SK-N-SH (cell line): ENCODE measurements around the gene KIF12. TPM values are rescaled to one million over a fixed set of nuclear protein-coding genes. Genes with fewer than 3 reads are reported as not detected.

Experiments used
- CTCF ChIA-PET: fragments of 300-600, 350-600 bp; formaldehyde crosslinking; extraction: SDS; loops from one replicate; lab custom pipeline; 2021; lab: Yijun Ruan, JAX
- POLR2A ChIA-PET: fragments of 350-600 bp; sonication (Branson Sonifier 250); formaldehyde crosslinking; extraction: SDS; loops from one replicate; lab custom pipeline; 2020; ENCODE audit warnings: antibody characterized with exemption, inconsistent platforms; lab: Yijun Ruan, JAX
- DNase-seq: peaks from one replicate; pipeline ENCODE4 v3.0.0; 2012
- H2AFZ ChIP-seq: fragments of 200-600 bp; sonication (generic); 2 replicates; pipeline ENCODE4 v1.8.1; 2016; ENCODE audit warnings: antibody characterized with exemption, mild to moderate bottlenecking, low read depth
- H3F3A ChIP-seq: fragments of 200-600 bp; sonication (generic); replicated peaks from 2 replicates; pipeline ENCODE3; 2016; ENCODE audit warnings: antibody characterized with exemption, mild to moderate bottlenecking; ENCODE audit not compliant: insufficient read depth
- H3K27ac ChIP-seq, 2 experiments: fragments of 200-500 bp in 1 of 2; fragments of 200-600 bp in 1 of 2; sonication (Bioruptor generic) in 1 of 2; sonication (generic), shearing (Covaris generic) in 1 of 2; 2 replicates each; pipeline versions ENCODE4 v1.5.1 to v1.6.1; 2014 to 2016; ENCODE audit warnings: low read depth in 2 of 2, inconsistent platforms in 1 of 2, low read length in 1 of 2, mild to moderate bottlenecking in 1 of 2, mixed read lengths in 1 of 2
- H3K27me3 ChIP-seq: fragments of 200-600 bp; sonication (generic), shearing (Covaris generic); 2 replicates; pipeline ENCODE4 v1.6.1; 2016; ENCODE audit warnings: mixed run types; ENCODE audit not compliant: insufficient read depth
- H3K36me3 ChIP-seq, 2 experiments: fragments of 200-500 bp in 1 of 2; fragments of 200-600 bp in 1 of 2; sonication (Bioruptor generic) in 1 of 2; sonication (generic) in 1 of 2; replicated peaks in 1 of 2; 2 replicates each; pipeline versions ENCODE3 to v1.5.1; 2014 to 2016; ENCODE audit warnings: low read length in 1 of 2, mild to moderate bottlenecking in 1 of 2; ENCODE audit not compliant: insufficient read depth in 2 of 2, control insufficient read depth in 1 of 2
- H3K4me1 ChIP-seq, 2 experiments: fragments of 200-500 bp in 1 of 2; fragments of 200-600 bp in 1 of 2; sonication (Bioruptor generic) in 1 of 2; sonication (generic), shearing (Covaris generic) in 1 of 2; 2 replicates each; pipeline versions ENCODE4 v1.5.1 to v1.6.1; 2014 to 2016; ENCODE audit warnings: low read depth in 1 of 2, low read length in 1 of 2, mixed run types in 1 of 2; ENCODE audit not compliant: insufficient read depth in 2 of 2, control insufficient read depth in 1 of 2
- H3K4me2 ChIP-seq: fragments of 200-600 bp; sonication (generic), shearing (Covaris generic); 2 replicates; pipeline ENCODE4 v1.6.1; 2017; ENCODE audit warnings: mixed run types
- H3K4me3 ChIP-seq, 2 experiments: fragments of 200-500 bp in 1 of 2; fragments of 200-600 bp in 1 of 2; sonication (Bioruptor generic) in 1 of 2; sonication (generic), shearing (Covaris generic) in 1 of 2; 2 replicates each; pipeline versions ENCODE4 v1.5.1 to v1.8.1; 2014 to 2016; ENCODE audit warnings: low read depth in 2 of 2, inconsistent platforms in 1 of 2, low read length in 1 of 2, mild to moderate bottlenecking in 1 of 2, mixed read lengths in 1 of 2, moderate library complexity in 1 of 2
- H3K79me2 ChIP-seq: fragments of 200-600 bp; sonication (generic); 2 replicates; pipeline ENCODE4 v1.8.1; 2017; ENCODE audit warnings: mild to moderate bottlenecking; ENCODE audit not compliant: insufficient read depth
- H3K9ac ChIP-seq: fragments of 200-600 bp; sonication (generic); 2 replicates; pipeline ENCODE4 v1.6.1; 2017; ENCODE audit warnings: mixed run types
- H3K9me2 ChIP-seq: fragments of 200-600 bp; sonication (generic); 2 replicates; pipeline ENCODE4 v1.6.1; 2017; ENCODE audit warnings: mixed run types
- H3K9me3 ChIP-seq: fragments of 200-600 bp; sonication (generic); 2 replicates; pipeline ENCODE4 v1.6.1; 2017; ENCODE audit warnings: mixed run types, mild to moderate bottlenecking, moderate library complexity
- H4K20me1 ChIP-seq: fragments of 200-600 bp; sonication (generic); 2 replicates; pipeline ENCODE4 v1.6.1; 2017; ENCODE audit warnings: mild to moderate bottlenecking, mixed run types; ENCODE audit not compliant: insufficient read depth
- CHD2 ChIP-seq: fragments of 150-350 bp; IDR thresholded peaks from 2 replicates; pipeline ENCODE4 v1.6.1; 2018; ENCODE audit warnings: low read length; ENCODE audit not compliant: partially characterized antibody
- EP300 ChIP-seq, 2 experiments: IDR thresholded peaks; 2 replicates each; pipeline versions ENCODE4 v1.4.0 to v1.6.1; 2012; ENCODE audit warnings: borderline replicate concordance in 1 of 2, low read depth in 1 of 2, low read length in 1 of 2
- IRF3 ChIP-seq: fragments of 150-350 bp; IDR thresholded peaks from 2 replicates; pipeline ENCODE4 v1.6.1; 2016; ENCODE audit warnings: mild to moderate bottlenecking, low read depth, low read length
- MEF2A ChIP-seq: IDR thresholded peaks from 2 replicates; pipeline ENCODE4 v1.4.0; 2012; ENCODE audit warnings: low read depth, borderline replicate concordance
- RAD21 ChIP-seq: IDR thresholded peaks from 2 replicates; pipeline ENCODE4 v1.6.1; 2012; ENCODE audit warnings: mild to moderate bottlenecking, low read length
- REST ChIP-seq: IDR thresholded peaks from 2 replicates; pipeline ENCODE4 v1.6.1; 2012; ENCODE audit warnings: mild to moderate bottlenecking, low read depth, low read length, moderate library complexity
- RFX5 ChIP-seq: IDR thresholded peaks from 2 replicates; pipeline ENCODE4 v1.6.1; 2012; ENCODE audit warnings: mild to moderate bottlenecking, improper control_type of control experiment, low read length
- TAF1 ChIP-seq: IDR thresholded peaks from 2 replicates; pipeline ENCODE4 v1.6.1; 2012; ENCODE audit warnings: low read depth, mild to moderate bottlenecking, low read length, moderate library complexity, borderline replicate concordance
- TEAD4 ChIP-seq: IDR thresholded peaks from 2 replicates; pipeline ENCODE4 v1.4.0; 2012; ENCODE audit warnings: mild to moderate bottlenecking, borderline replicate concordance; ENCODE audit not compliant: insufficient read depth
- YY1 ChIP-seq: IDR thresholded peaks from 2 replicates; pipeline ENCODE4 v1.4.0; 2012; ENCODE audit warnings: low read depth, mild to moderate bottlenecking
- WGBS: methylation state at CpG from one replicate; pipeline ENCODE4 v1.1.6; 2017; ENCODE audit warnings: low lambda C conversion rate; 5-methylcytosine and 5-hydroxymethylcytosine counted together
- polyA plus RNA-seq, 3 experiments: library from polyadenylated mRNA; depleted of rRNA; stranded (reverse); fragments of >200 nt; gene quantifications; 2 replicates each; pipeline ENCODE4 v1.2.3, GENCODE V29; 2012

Gene KIF12
- polyA plus RNA-seq, 1 of the 3 experiments (the other 2 are of a cell fraction): 0.35 TPM

GRCh38 chr9:114069476-114070187, 29.5 kb downstream of the KIF12 start:
- Histone ChIP-seq H3K9me3 (no peaks in the 10 kb centered on the region), H3K79me2 (no peaks in the 10 kb centered on the region), H3F3A (no peaks in the 10 kb centered on the region), H3K4me2 (no peak overlapping the region), H4K20me1 (no peaks in the 10 kb centered on the region), H3K27ac (no peak overlapping the region), H3K9me2 (no peaks in the 10 kb centered on the region)
- CTCF ChIA-PET: interaction anchor here (1.6 to 2.4 kb wide), 2 partner anchors 86 to 221 kb away, joined by 5 to 6 read pairs; partner anchors contain the start of gene COL27A1
- POLR2A ChIA-PET: no interaction called here
- DNase-seq: no peak
- no peak for TF ChIP-seq EP300 (IDR thresholded peaks at IDR 0.05; ENCODE audit: borderline replicate concordance in 1 of 2, low read depth in 1 of 2, low read length in 1 of 2)
- TF ChIP-seq RAD21: no peak
- no peak for TF ChIP-seq TAF1
- TF ChIP-seq REST: no peak
- no peak for TF ChIP-seq IRF3
- TF ChIP-seq CHD2: no peak
- TF ChIP-seq RFX5: no peak
- TF ChIP-seq TEAD4: no peak
- TF ChIP-seq MEF2A: no peak
- TF ChIP-seq, all 33 proteins: peak for 0
- no peak overlapping the region for H3K9ac ChIP-seq
- H2AFZ ChIP-seq: no peak overlapping the region
- H3K36me3 ChIP-seq: no peaks in the 10 kb centered on the region
- WGBS: 79% methylated on average over 9 of the region's 9 CpGs
- H3K4me1 ChIP-seq: no peaks in the 10 kb centered on the region
- no peak overlapping the region for H3K4me3 ChIP-seq
- H3K27me3 ChIP-seq: peaks cover 3% of the 10 kb centered on the region; the same call in 1 of the 2 replicates

- Histone ChIP-seq H3K9me2 (no peaks in the 10 kb centered on the region), H3K27me3 (no peaks in the 10 kb centered on the region; the same call in 1 of the 2 replicates), H3K27ac (no peak overlapping the region), H3F3A (no peaks in the 10 kb centered on the region), H2AFZ (no peak overlapping the region), H3K4me2 (no peak overlapping the region), H3K9ac (no peak overlapping the region), H3K79me2 (no peaks in the 10 kb centered on the region), H3K4me3 (no peak overlapping the region), H3K9me3 (no peaks in the 10 kb centered on the region), H3K4me1 (no peaks in the 10 kb centered on the region), H4K20me1 (no peaks in the 10 kb centered on the region), H3K36me3 (no peaks in the 10 kb centered on the region)
- POLR2A ChIA-PET: no interaction called here
- DNase-seq: no peak
- WGBS: 65% methylated on average over 8 of the region's 8 CpGs
- CTCF ChIA-PET: interaction anchor here (1.2 to 1.4 kb wide), 2 partner anchors 16 to 18 kb away, joined by 3 to 6 read pairs; no protein-coding TSS in a partner anchor
- TF ChIP-seq YY1: no peak
- TF ChIP-seq, all 33 proteins: peak for 0
Observed at GRCh38 chr9:114065304-114065703, 33.8 kb downstream of the KIF12 start.
